Activated effector memory CD4-positive, alpha-beta T cell treated with anti-CD3 and anti-CD28 coated beads, Interleukin-2, amount 50 U/mL, for 16 hours (primary cell): Measurements from ENCODE around the gene AQP7.
"Not testable (repeated sequence)": the region's sequence is repeated elsewhere in the genome, so short reads cannot be mapped to it uniquely, and the experiment has no call there.

ENCODE experiments used
- DNase-seq: peaks from one replicate; pipeline ENCODE4 v3.0.0-alpha.2; 2020

Gene AQP7

GRCh38 chr9:33366979-33367480, 35.3 kb downstream of the AQP7 start:
- DNase-seq: no peak

GRCh38 chr9:33364814-33365213, 37.6 kb downstream of the AQP7 start:
- DNase-seq: not testable (repeated sequence)

- no peak for DNase-seq
These were observed 38.2 kb downstream of the AQP7 start for GRCh38 chr9:33364127-33364526.

DNA sequence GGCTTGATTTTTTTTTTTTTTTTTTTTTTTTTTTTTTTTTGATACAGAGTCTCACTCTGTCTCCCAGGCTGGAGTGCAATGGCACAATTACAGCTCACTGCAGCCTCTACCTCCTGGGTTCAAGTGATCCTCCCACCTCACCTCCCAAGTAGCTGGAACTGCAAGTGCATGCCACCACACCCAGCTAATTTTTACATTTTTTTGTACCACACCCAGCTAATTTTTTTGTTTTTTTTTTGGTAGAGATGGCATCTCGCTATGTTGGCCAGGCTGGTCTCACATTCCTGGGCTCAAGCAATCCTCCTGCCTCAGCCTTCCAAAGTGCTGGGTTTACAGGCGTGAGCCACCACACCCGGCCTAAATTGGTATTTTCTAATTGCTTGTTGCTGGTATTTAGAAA, 43.7 kb downstream of the AQP7 start:
- not testable (repeated sequence) for DNase-seq

- no peak for DNase-seq
These were observed 46.4 kb downstream of the AQP7 start for GRCh38 chr9:33355933-33356332.

GRCh38 chr9:33354651-33355211, 47.6 kb downstream of the AQP7 start:
- no peak for DNase-seq

DNA sequence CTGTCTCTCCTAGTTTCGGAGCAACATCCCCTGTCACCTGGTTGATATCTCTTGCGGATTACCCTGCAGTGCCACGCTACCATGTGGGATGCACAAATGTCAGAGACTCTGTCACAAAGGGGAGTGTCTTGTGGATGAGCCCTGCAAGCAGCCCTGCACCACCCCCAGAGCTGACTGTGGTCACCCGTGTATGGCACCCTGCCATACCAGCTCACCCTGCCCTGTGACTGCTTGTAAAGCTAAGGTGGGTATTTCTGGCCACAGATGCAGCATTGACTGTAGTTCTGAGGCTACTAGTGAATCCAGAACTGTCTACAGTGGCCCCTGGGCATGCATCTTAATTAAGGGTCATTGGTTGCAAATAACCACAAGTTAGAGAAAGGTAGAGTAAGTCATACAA, 50.8 kb downstream of the AQP7 start:
- no peak for DNase-seq

DNA sequence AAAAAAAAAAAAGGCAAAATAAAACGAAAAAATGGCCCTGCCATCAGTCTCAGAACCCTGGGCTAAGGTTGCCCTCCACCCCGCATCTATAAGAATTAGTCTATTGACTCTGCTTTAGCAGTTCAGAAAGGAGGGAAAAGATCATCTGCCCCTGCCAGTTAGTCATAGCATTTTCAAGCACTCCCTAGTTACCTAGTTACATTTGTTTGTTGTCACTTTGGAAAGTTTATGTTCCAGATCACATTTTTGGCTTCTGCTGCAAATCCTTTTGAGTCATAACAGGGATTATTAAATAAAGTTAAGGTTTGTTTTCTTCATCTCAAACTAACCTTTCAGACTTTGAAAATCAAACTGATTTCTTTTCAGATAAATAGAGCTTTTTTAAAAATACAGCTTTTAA, 52.1 kb downstream of the AQP7 start:
- DNase-seq: no peak

DNA sequence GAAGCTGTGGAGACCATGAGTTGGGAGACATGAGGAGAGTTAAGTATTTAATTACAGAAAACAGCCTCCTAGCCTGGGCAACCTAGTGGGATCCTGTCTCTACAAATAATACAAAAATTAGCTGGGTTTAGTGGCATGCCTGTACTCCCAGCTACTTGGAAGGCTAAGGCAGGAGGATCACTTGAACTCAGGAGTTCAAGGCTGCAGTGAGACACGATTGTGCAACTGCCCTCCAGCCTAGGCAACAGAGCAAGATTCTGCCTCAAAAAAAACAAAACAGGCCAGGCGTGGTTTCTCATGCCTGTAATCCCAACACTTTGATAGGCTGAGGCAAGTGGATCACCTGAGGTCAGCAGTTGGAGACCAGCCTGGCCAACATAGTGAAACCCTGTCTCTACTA, 52.6 kb downstream of the AQP7 start:
- DNase-seq: no peak

DNA sequence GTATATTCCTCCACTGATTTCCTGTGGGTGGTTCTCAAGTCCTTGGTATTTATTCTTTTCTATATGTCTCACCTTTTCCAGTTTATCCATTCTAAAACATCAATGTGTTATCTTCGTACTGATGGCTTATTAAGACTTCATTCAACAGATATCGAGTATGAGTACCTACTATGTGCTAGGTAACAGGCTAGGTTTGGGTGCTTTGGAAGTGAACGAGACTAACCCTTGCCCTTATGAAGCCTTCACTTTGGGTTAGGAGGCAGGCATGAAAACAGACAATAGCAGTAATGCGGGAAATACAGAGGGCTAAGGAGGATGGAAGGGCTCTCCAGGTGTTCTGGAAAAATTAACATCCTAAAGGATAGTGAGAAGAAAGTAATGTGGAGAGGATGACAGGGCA, 53.4 kb downstream of the AQP7 start:
- DNase-seq: no peak

GRCh38 chr9:33346564-33346963, 55.8 kb downstream of the AQP7 start:
- DNase-seq: no peak

GRCh38 chr9:33344145-33344544, 58.2 kb downstream of the AQP7 start:
- no peak for DNase-seq

DNA sequence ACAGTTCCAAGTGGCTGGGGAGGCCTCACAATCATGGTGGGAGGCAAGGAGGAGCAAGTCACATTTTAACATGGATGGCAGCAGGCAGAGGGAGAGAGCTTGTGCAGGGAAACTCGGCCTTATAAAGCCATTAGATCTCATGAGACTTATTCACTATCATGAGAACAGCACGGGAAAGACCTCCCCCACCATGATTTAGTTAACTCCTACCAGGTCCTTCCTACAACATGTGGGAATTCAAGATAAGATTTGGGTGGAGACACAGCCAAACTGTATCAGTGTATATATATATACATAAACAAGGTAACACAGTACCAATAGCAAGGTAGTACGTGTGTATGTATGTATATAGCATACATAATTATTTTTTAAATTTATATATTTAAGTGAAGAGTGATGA, 61.2 kb downstream of the AQP7 start:
- no peak for DNase-seq

DNA sequence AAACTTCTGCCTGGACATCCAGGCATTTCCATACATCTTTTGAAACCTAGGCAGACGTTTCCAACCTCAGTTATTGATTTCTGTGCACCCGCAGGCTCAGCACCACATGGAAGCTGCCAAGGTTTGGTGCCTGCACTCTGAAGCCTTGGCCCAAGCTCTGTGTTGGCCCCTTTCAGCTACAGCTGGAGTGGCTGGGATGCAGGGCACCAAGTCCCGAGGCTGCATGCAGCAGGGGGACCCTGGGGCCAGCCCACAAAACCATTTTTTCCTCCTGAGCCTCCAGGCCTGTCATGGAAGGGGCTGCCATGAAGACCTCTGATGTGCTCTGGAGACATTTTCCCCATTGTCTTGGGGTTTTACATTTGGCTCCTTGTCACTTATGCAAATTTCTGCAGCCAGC, 62.2 kb downstream of the AQP7 start:
- no peak for DNase-seq
